MCF 10A (cell line): ENCODE results near the gene PABPN1L. TPM values are rescaled to one million over a fixed set of nuclear protein-coding genes. Genes with fewer than 3 reads are reported as not detected.

Source experiments
- BruUV-seq: library from RNA; stranded (reverse); fragments of 400-500 nt; replicated peaks from 2 replicates; lab custom pipeline; 2021; lab: Mats Ljungman, UMichigan
- CTCF ChIA-PET: fragments of 300-600 bp; sonication (Branson Sonifier 250); formaldehyde crosslinking; extraction: SDS; loops from one replicate; lab custom pipeline; 2021; ENCODE audit warnings: antibody characterized with exemption, inconsistent platforms; lab: Yijun Ruan, JAX
- POLR2A ChIA-PET: fragments of 300-600, 350-650 bp; sonication (Branson Sonifier 250); formaldehyde crosslinking; extraction: SDS; loops from one replicate; lab custom pipeline; 2020; ENCODE audit warnings: antibody characterized with exemption, inconsistent platforms; lab: Yijun Ruan, JAX
- DNase-seq: peaks from one replicate; pipeline ENCODE4 v3.0.0-alpha.2; 2018; ENCODE audit not compliant: unreplicated experiment
- H3K27ac Mint-ChIP-seq: one replicate; pipeline ENCODE4 v1.8.0; 2022; ENCODE audit warnings: mild to moderate bottlenecking, low read depth, mixed read lengths; ENCODE audit not compliant: unreplicated experiment
- H3K27me3 Mint-ChIP-seq: one replicate; pipeline ENCODE4 v1.8.0; 2022; ENCODE audit warnings: mixed read lengths; ENCODE audit not compliant: insufficient read depth, unreplicated experiment
- H3K36me3 Mint-ChIP-seq: one replicate; pipeline ENCODE4 v1.8.0; 2022; ENCODE audit warnings: mild to moderate bottlenecking, moderate library complexity, mixed read lengths; ENCODE audit not compliant: insufficient read depth, unreplicated experiment
- H3K4me1 Mint-ChIP-seq: one replicate; pipeline ENCODE4 v1.8.0; 2022; ENCODE audit warnings: mixed read lengths; ENCODE audit not compliant: insufficient read depth, unreplicated experiment
- H3K4me3 Mint-ChIP-seq: one replicate; pipeline ENCODE4 v1.8.0; 2022; ENCODE audit warnings: mild to moderate bottlenecking, moderate library complexity, mixed read lengths; ENCODE audit not compliant: unreplicated experiment
- H3K9me3 Mint-ChIP-seq: one replicate; pipeline ENCODE4 v1.8.0; 2022; ENCODE audit warnings: mixed read lengths; ENCODE audit not compliant: unreplicated experiment
- intact Hi-C: fragments of 100-400 bp; cut with micrococcal nuclease; formaldehyde crosslinking; loops from 2 replicates; pipeline ENCODE4 v1.14.1; 2022
- total RNA-seq: library from RNA; stranded (reverse); gene quantifications from 2 replicates; pipeline ENCODE4 v1.2.3, GENCODE V29; 2022
- TF ChIP-seq, protein P1 (sequence below): fragments of 200-600 bp; IDR thresholded peaks from one replicate; pipeline ENCODE4 v1.8.0; 2022; ENCODE audit warnings: antibody characterized with exemption, mild to moderate bottlenecking; ENCODE audit not compliant: unreplicated experiment

The PABPN1L gene
- total RNA-seq, 1 experiment from 2014 or later = not detected

GRCh38 chr16:88857728-88858339 lies 8.6 kb downstream of the PABPN1L start:
- H3K4me1 Mint-ChIP-seq = peaks cover 18% of the 10 kb centered on the region
- TSS peak; percentile 32 for BruUV-seq
- no peaks in the 10 kb centered on the region for H3K9me3 Mint-ChIP-seq
- CTCF ChIA-PET = interaction anchor here (0.6 to 5.1 kb wide), 19 partner anchors 8 to 1392 kb away, joined by 3 to 47 read pairs (median 4); partner anchors contain the start of genes APRT and MVD
- DNase-seq = peak; percentile 67
- H3K27me3 Mint-ChIP-seq = no peaks in the 10 kb centered on the region
- peak overlapping the region; percentile 83 for H3K4me3 Mint-ChIP-seq
- TF ChIP-seq, protein P1, sequence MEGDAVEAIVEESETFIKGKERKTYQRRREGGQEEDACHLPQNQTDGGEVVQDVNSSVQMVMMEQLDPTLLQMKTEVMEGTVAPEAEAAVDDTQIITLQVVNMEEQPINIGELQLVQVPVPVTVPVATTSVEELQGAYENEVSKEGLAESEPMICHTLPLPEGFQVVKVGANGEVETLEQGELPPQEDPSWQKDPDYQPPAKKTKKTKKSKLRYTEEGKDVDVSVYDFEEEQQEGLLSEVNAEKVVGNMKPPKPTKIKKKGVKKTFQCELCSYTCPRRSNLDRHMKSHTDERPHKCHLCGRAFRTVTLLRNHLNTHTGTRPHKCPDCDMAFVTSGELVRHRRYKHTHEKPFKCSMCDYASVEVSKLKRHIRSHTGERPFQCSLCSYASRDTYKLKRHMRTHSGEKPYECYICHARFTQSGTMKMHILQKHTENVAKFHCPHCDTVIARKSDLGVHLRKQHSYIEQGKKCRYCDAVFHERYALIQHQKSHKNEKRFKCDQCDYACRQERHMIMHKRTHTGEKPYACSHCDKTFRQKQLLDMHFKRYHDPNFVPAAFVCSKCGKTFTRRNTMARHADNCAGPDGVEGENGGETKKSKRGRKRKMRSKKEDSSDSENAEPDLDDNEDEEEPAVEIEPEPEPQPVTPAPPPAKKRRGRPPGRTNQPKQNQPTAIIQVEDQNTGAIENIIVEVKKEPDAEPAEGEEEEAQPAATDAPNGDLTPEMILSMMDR = peak; percentile 72
- peaks cover 13% of the 10 kb centered on the region for H3K36me3 Mint-ChIP-seq
- intact Hi-C loops = loop anchor here (1.0 kb wide), 1 partner anchor 46 kb away; no protein-coding TSS in a partner anchor
- H3K27ac Mint-ChIP-seq = peak overlapping the region; percentile 49
- POLR2A ChIA-PET = interaction anchor here (0.5 to 3.8 kb wide), 16 partner anchors 19 to 907 kb away, joined by 3 to 42 read pairs (median 5); partner anchors contain the start of genes ACSF3, APRT, BANP and PIEZO1

- Mint-ChIP-seq H3K9me3 (no peaks in the 10 kb centered on the region), H3K4me3 (peak within 1 kb of the TSS; percentile 83), H3K27ac (peak within 1 kb of the TSS; percentile 49), H3K36me3 (peaks cover 15% of the 10 kb centered on the region), H3K27me3 (no peaks in the 10 kb centered on the region), H3K4me1 (peaks cover 18% of the 10 kb centered on the region)
- TF ChIP-seq, protein P1 = no peak
- POLR2A ChIA-PET = interaction anchor here (0.6 to 3.8 kb wide), 21 partner anchors 11 to 906 kb away, joined by 3 to 42 read pairs (median 5); partner anchors contain the start of genes ACSF3, APRT, BANP and CTU2
- CTCF ChIA-PET = interaction anchor here (0.5 to 5.1 kb wide), 15 partner anchors 8 to 625 kb away, joined by 3 to 47 read pairs (median 4); partner anchors contain the start of gene APRT
- peak; percentile 94 for DNase-seq
- intact Hi-C loops = loop anchor here (1.0 kb wide), 1 partner anchor 45 kb away; no protein-coding TSS in a partner anchor
- BruUV-seq = no TSS peak
These were observed 9.4 kb downstream of the PABPN1L start, which contains the start of the genes GALNS and TRAPPC2L for GRCh38 chr16:88856828-88857727. Gene GALNS, minus strand, starts transcription at chr16:88856947. Its CDS starts 70 bp downstream, at chr16:88856877. Gene TRAPPC2L, plus strand, starts transcription at chr16:88857127. Its CDS starts 24 bp downstream, at chr16:88857151.

- H3K27ac Mint-ChIP-seq = no peak overlapping the region
- no TSS peak for BruUV-seq
- ChIA-PET POLR2A (interaction anchor here (0.9 to 3.8 kb wide), 10 partner anchors 10 to 905 kb away, joined by 3 to 42 read pairs (median 4); partner anchors contain the start of genes APRT, BANP, CTU2 and RNF166), CTCF (interaction anchor here (0.5 to 5.1 kb wide), 6 partner anchors 37 to 626 kb away, joined by 3 to 47 read pairs (median 5); partner anchors contain the start of gene APRT)
- peaks cover 18% of the 10 kb centered on the region for H3K4me1 Mint-ChIP-seq
- TF ChIP-seq, protein P1 = no peak
- H3K36me3 Mint-ChIP-seq = peaks cover 11% of the 10 kb centered on the region
- H3K9me3 Mint-ChIP-seq = no peaks in the 10 kb centered on the region
- no peak for DNase-seq
- intact Hi-C loops = no loop called here
- H3K4me3 Mint-ChIP-seq = peak overlapping the region; percentile 83
- no peaks in the 10 kb centered on the region for H3K27me3 Mint-ChIP-seq
These were observed 10.2 kb downstream of the PABPN1L start for GRCh38 chr16:88856122-88856827.
